Spleen (tissue), 11 donors: Measurements from ENCODE around the gene HES3. TPM values are rescaled to one million over a fixed set of nuclear protein-coding genes. Genes with fewer than 3 reads are reported as not detected.

ENCODE experiments used
- DNase-seq: peaks from one replicate; pipeline ENCODE4 v3.0.0-alpha.2; 2020
- H3K27ac ChIP-seq, 8 donors: fragments of 200-600 bp; sonication (generic) in 7 of 8; 1 replicate in 4 of 8; 2 replicates in 4 of 8; pipeline versions ENCODE4 v1.5.0 to v1.8.0; 2016 to 2021; ENCODE audit warnings: inconsistent platforms in 4 of 8, mild to moderate bottlenecking in 4 of 8, moderate library complexity in 1 of 8
- H3K27me3 ChIP-seq, 7 donors: fragments of 200-600 bp; sonication (generic) in 6 of 7; replicated peaks in 1 of 7; 1 replicate in 4 of 7; 2 replicates in 3 of 7; pipeline versions ENCODE4 v1.5.0 to v1.8.0; 2016 to 2021; ENCODE audit warnings: inconsistent platforms in 3 of 7, mild to moderate bottlenecking in 1 of 7
- H3K36me3 ChIP-seq, 6 donors: fragments of 200-600 bp; sonication (generic) in 5 of 6; 1 replicate in 4 of 6; 2 replicates in 2 of 6; pipeline versions ENCODE4 v1.5.0 to v1.8.0; 2016 to 2021; ENCODE audit warnings: inconsistent platforms in 2 of 6
- H3K4me1 ChIP-seq, 6 donors: fragments of 200-600 bp; sonication (generic) in 5 of 6; 1 replicate in 3 of 6; 2 replicates in 3 of 6; pipeline versions ENCODE4 v1.5.0 to v1.8.0; 2016 to 2021; ENCODE audit warnings: inconsistent platforms in 3 of 6
- H3K4me3 ChIP-seq, 8 donors: fragments of 200-600 bp; sonication (generic) in 7 of 8; 1 replicate in 4 of 8; 2 replicates in 4 of 8; pipeline versions ENCODE4 v1.5.0 to v1.8.0; 2016 to 2021; ENCODE audit warnings: inconsistent platforms in 4 of 8, mild to moderate bottlenecking in 4 of 8, moderate library complexity in 2 of 8
- H3K9me3 ChIP-seq, 8 donors: fragments of 200-600 bp; sonication (generic) in 7 of 8; 1 replicate in 4 of 8; 2 replicates in 4 of 8; pipeline versions ENCODE4 v1.5.0 to v1.8.0; 2016 to 2021; ENCODE audit warnings: inconsistent platforms in 4 of 8
- POLR2A ChIP-seq, 3 donors: fragments of 450-650 bp; IDR thresholded peaks; one replicate each; pipeline ENCODE4 v1.5.1; 2017; ENCODE audit warnings: antibody characterized with exemption in 3 of 3, mild to moderate bottlenecking in 1 of 3
- POLR2AphosphoS5 ChIP-seq, 3 donors: sonication (generic); formaldehyde crosslinking; IDR thresholded peaks; one replicate each; pipeline ENCODE4 v1.5.1; 2017; ENCODE audit warnings: antibody characterized with exemption in 3 of 3
- WGBS, 5 donors: extraction: QIAGEN DNeasy Blood & Tissue Kit in 3 of 5; methylation state at CpG; one replicate each; pipeline versions ENCODE4 v1.1.5 to v1.1.7; 2013 to 2018; 5-methylcytosine and 5-hydroxymethylcytosine counted together
- intact Hi-C: fragments of 100-400 bp; cut with DNase I; formaldehyde crosslinking; loops from one replicate; pipeline ENCODE4 v1.15.0; 2023; ENCODE audit warnings: low total_unique reads
- polyA plus RNA-seq, 3 donors: library from polyadenylated mRNA; stranded (reverse); fragments of 200-250 nt; gene quantifications; one replicate each; pipeline ENCODE4 v1.2.1, GENCODE V29; 2013
- total RNA-seq, 7 donors: library from RNA; depleted of rRNA in 3 of 7; stranded (reverse); fragments of >200 nt in 3 of 7; fragmentation: NEBNext Ultra II Directional in 4 of 7; extraction: Animal tissue kit (Norgen Biotek cat#: 25700) in 4 of 7; gene quantifications; one replicate each; pipeline versions ENCODE4 v1.1.0 to v1.2.1, GENCODE V29; 2016 to 2021
- TF ChIP-seq, protein P1 (sequence below), 11 experiments: fragments of 200-600 bp in 7 of 11; fragments of 450-650 bp in 4 of 11; sonication (generic) in 4 of 11; IDR thresholded peaks in 8 of 11; conservative IDR thresholded peaks in 3 of 11; 1 replicate in 7 of 11; 2 replicates in 4 of 11; pipeline versions ENCODE4 v1.4.0 to v1.8.0; 2016 to 2021; ENCODE audit warnings: antibody characterized with exemption in 11 of 11, inconsistent platforms in 4 of 11, mild to moderate bottlenecking in 1 of 11
- donor health status: healthy with polysubstance abuse.
- donor health status: DM: no; HTN: no; CAD: no; lungs with moderate emphysema.
- donor health status: DM: no; HTN: no; CAD: no.
- donor health status: Bipolar disorder and iron deficiency.
- donor health status: healthy.
- donor health status: DM: no; HTN: no; CAD: no.
- donor health status: DM: yes; HTN: yes; CAD: no.

The HES3 gene
- total and polyA plus RNA-seq, 10 donors, result not detected

DNA sequence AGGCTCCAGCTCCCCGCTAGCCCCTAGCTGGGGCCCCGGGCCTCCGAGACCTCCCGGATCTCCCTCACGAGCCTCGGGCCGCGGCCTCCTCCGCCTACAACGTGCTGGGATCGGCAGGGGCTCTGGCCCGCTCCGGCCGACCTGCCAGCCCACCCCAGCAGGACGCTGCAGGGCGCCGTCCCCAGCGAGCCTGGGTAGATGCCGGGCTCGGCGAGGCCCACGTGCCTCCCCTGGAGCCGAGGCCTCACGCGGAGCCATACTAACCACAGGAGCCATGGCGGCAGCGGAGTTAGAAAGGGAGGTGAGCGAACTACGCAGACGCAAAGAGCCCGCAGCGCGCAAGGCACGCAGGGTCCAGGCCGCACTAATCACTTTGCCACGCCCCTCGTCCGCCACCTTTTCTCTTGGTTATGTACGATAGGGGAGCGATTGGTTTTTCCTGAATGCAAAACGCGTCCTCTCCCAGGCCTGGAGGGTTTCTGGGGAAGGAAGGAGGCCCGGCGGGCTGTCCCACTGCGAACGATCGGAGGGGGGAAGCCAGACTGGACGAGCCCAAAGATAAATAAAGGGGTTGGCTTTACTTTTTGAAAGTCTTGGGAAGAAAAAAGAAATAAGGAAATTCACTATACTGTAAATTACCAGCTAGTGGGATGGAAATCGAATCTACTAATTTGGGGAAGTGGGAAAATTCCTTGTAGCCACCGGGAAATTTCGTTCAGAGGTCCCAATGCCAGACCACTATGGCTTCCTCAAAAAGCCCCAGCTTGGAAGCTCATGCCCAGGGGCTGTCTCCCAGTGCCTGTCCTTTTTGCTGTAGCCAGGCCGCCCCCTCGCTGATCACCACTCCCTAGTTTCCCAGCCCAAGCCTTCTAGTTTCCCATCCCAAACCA, 44.4 kb upstream of the HES3 start, which contains the start of gene RPL22:
RPL22 (minus strand) TSS at position 298 of the 890 bp plus-strand sequence; CDS start at position 276, 22 bp downstream.
- TF ChIP-seq, protein P1, sequence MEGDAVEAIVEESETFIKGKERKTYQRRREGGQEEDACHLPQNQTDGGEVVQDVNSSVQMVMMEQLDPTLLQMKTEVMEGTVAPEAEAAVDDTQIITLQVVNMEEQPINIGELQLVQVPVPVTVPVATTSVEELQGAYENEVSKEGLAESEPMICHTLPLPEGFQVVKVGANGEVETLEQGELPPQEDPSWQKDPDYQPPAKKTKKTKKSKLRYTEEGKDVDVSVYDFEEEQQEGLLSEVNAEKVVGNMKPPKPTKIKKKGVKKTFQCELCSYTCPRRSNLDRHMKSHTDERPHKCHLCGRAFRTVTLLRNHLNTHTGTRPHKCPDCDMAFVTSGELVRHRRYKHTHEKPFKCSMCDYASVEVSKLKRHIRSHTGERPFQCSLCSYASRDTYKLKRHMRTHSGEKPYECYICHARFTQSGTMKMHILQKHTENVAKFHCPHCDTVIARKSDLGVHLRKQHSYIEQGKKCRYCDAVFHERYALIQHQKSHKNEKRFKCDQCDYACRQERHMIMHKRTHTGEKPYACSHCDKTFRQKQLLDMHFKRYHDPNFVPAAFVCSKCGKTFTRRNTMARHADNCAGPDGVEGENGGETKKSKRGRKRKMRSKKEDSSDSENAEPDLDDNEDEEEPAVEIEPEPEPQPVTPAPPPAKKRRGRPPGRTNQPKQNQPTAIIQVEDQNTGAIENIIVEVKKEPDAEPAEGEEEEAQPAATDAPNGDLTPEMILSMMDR (IDR thresholded peaks at IDR 0.05 in 8 of 11, conservative IDR thresholded peaks at IDR 0.05 in 3 of 11), result peak in 2 of 11 experiments; percentile 5 to 32
- TF ChIP-seq POLR2A (IDR thresholded peaks at IDR 0.05) (peak in 2 of 3 donors; percentile 38 to 52), POLR2AphosphoS5 (IDR thresholded peaks at IDR 0.05) (peak; percentile 93 to 96 (median 96))
- H3K36me3 ChIP-seq, result peaks cover 3 to 31% (median 29%) of the 10 kb centered on the region in 6 donors
- intact Hi-C loops, result no loop called here
- peak within 1 kb of the TSS; percentile 70 to 90 (median 84) for H3K27ac ChIP-seq
- WGBS, 5 donors, result 1 to 3% (median 2%) methylated on average over 26 to 53 of the region's 53 CpGs
- H3K4me3 ChIP-seq, result peak within 1 kb of the TSS; percentile 76 to 100 (median 96)
- H3K27me3 ChIP-seq, result peaks cover 0 to 5% (median 0%) of the 10 kb centered on the region in 7 donors
- H3K4me1 ChIP-seq, result peaks cover 18 to 57% (median 40%) of the 10 kb centered on the region in 6 donors
- DNase-seq, result peak; percentile 99
- H3K9me3 ChIP-seq, result no peaks in the 10 kb centered on the region

DNA sequence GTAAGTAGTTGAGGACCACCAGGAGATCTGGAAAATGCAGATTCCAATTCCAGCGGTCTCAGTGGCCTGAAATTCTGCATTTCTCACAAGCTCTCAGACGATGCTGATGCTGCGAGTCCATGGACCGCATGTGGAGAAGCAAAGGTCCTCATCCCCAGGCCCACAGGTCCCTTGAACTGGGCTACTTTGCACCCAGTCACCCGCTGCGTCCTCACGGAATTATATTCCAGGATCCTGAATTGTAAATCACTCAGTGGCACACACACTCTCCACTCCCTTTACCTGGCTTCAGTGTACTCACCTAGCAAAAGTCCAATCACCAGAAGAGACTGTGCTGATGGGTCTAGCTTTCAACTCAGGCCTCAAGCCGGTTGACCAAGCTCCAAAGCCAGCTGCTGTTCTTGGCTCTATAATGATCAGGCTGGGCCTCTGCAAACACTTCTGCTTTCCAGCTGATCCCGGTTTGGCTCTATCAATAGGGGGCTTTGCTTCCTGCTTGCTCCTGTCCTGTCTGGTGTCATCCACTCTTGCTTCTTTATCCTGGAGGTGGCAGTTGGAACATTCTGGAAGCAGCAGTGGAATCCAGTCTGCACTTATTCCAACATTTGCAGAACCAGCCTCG, 43.7 kb upstream of the HES3 start:
- WGBS, 5 donors, result 74 to 79% (median 77%) methylated on average over 10 of the region's 10 CpGs
- peak overlapping the region; percentile 70 to 90 (median 84) for H3K27ac ChIP-seq
- peaks cover 0 to 12% (median 3%) of the 10 kb centered on the region in 7 donors for H3K27me3 ChIP-seq
- peak overlapping the region; percentile 76 to 100 (median 96) for H3K4me3 ChIP-seq
- no peak for DNase-seq
- H3K36me3 ChIP-seq, result peaks cover 3 to 24% (median 21%) of the 10 kb centered on the region in 6 donors
- intact Hi-C loops, result no loop called here
- no peaks in the 10 kb centered on the region for H3K9me3 ChIP-seq
- TF ChIP-seq, protein P1 (IDR thresholded peaks at IDR 0.05 in 8 of 11, conservative IDR thresholded peaks at IDR 0.05 in 3 of 11), result no peak
- TF ChIP-seq POLR2AphosphoS5 (IDR thresholded peaks at IDR 0.05), result no peak
- no peak for TF ChIP-seq POLR2A (IDR thresholded peaks at IDR 0.05)
- peaks cover 24 to 57% (median 43%) of the 10 kb centered on the region in 6 donors for H3K4me1 ChIP-seq

DNA sequence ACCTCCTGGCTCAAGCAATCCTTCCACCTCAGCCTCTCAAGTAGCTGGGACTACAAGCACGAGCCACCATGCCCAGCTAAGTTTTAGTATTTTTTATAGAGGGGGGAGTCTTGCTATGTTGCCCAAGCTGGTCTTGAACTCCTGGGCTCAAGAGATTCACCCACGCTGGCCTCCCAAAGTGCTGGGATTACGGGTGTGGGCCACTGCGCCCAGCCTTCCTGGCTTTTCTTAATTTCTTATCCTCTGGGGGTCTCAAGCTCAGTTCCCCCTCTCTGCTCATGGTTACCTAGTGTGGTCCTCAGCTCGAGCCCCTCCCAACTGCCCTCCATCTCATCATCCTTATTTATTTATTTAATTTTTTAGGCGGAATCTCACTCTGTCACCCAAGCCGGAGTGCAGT, 41.7 kb upstream of the HES3 start:
- whole genome bisulfite sequencing, 5 donors, result 86 to 91% (median 88%) methylated on average over 7 of the region's 7 CpGs
- intact Hi-C loops, result no loop called here

More for the DNA sequence above, 41.7 kb upstream of the HES3 start:
- Histone ChIP-seq H3K9me3 (no peaks in the 10 kb centered on the region), H3K36me3 (peaks cover 0 to 4% (median 2%) of the 10 kb centered on the region in 6 donors), H3K27me3 (peaks cover 0 to 32% (median 22%) of the 10 kb centered on the region in 7 donors), H3K4me3 (no peak overlapping the region), H3K4me1 (peaks cover 33 to 57% (median 48%) of the 10 kb centered on the region in 6 donors), H3K27ac (no peak overlapping the region)
- DNase-seq, result no peak
- no peak for TF ChIP-seq POLR2A (IDR thresholded peaks at IDR 0.05)
- no peak for TF ChIP-seq POLR2AphosphoS5 (IDR thresholded peaks at IDR 0.05)
- TF ChIP-seq, protein P1 (IDR thresholded peaks at IDR 0.05 in 8 of 11, conservative IDR thresholded peaks at IDR 0.05 in 3 of 11), result no peak
